Esophagus muscularis mucosa (tissue), 3 donors: Measurements from ENCODE around the gene HMGA1.

Experiments used
- CTCF ChIP-seq, 3 experiments: fragments of 200-600 bp in 2 of 3; fragments of 450-650 bp in 1 of 3; sonication (generic) in 2 of 3; IDR thresholded peaks; one replicate each; pipeline ENCODE4 v1.5.1; 2017 to 2019; ENCODE audit warnings: antibody characterized with exemption in 3 of 3, mild to moderate bottlenecking in 2 of 3, moderate library complexity in 1 of 3
- EP300 ChIP-seq: sonication (generic); formaldehyde crosslinking; IDR thresholded peaks from one replicate; pipeline ENCODE4 v1.6.1; 2017; ENCODE audit warnings: antibody characterized with exemption

- TF ChIP-seq CTCF (IDR thresholded peaks at IDR 0.05) (no peak), EP300 (no peak)
These were observed 4.9 kb upstream of the HMGA1 start for GRCh38 chr6:34231566-34232336.
